GM19043 (cell line): ENCODE data around the gene MOB3B.

Experiments used
- ATAC-seq: cut with Tn5 transposase; IDR thresholded peaks from one replicate; pipeline ENCODE4 v1.9.1; 2021; ENCODE audit warnings: low read depth; ENCODE audit not compliant: unreplicated experiment

Gene MOB3B

GRCh38 chr9:27395484-27395921 lies 134.1 kb downstream of the MOB3B start:
- ATAC-seq: no peak

DNA sequence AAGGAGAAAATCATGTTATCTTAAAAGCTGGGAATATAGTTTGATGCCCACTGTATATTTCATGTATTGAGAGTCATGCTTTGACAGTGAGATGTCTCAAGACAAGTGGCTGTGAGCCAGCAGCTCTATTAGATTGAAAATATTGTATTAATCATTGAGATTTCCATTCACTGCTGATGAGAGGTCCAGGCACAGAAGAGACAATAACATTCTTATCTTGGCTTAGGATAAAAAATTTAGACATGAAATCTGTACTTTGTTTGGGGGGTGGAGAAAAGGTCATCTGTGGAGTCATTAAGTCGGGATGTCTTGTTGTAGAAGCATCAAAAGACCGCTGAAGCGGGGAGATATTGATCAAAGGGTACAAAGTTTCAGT lies 134.8 kb downstream of the MOB3B start:
- ATAC-seq: no peak

DNA sequence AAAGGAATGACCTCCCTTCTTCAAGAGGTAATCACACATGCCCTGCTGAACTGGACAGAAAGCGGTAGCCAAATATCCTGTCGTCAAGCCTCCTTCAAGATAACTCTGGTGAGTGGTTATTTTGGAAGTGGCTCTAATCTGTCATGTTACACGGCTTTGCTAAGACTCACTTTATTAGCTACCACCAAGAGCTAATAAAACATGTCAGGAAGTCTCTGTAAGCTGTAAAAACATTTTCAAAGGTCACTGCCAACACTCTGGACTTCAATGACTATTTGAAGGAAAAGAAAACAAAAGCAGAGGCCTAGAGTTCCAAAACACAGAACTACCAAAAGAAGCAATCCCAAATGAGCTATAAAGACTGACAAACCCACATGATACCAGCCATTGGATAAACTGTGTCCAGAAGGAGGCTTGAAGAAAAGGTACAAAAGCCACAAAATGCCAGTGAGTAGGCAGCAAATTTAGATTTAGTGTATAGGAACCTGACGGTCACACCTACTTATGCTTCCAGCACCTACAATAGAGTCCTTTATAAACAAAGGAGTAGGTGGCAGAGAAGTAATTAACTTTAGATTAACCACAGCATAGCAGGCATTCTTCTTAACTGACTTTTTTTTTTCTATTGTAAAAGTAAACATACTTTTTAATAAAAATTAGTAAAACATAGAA lies 135.3 kb downstream of the MOB3B start:
- ATAC-seq: no peak

DNA sequence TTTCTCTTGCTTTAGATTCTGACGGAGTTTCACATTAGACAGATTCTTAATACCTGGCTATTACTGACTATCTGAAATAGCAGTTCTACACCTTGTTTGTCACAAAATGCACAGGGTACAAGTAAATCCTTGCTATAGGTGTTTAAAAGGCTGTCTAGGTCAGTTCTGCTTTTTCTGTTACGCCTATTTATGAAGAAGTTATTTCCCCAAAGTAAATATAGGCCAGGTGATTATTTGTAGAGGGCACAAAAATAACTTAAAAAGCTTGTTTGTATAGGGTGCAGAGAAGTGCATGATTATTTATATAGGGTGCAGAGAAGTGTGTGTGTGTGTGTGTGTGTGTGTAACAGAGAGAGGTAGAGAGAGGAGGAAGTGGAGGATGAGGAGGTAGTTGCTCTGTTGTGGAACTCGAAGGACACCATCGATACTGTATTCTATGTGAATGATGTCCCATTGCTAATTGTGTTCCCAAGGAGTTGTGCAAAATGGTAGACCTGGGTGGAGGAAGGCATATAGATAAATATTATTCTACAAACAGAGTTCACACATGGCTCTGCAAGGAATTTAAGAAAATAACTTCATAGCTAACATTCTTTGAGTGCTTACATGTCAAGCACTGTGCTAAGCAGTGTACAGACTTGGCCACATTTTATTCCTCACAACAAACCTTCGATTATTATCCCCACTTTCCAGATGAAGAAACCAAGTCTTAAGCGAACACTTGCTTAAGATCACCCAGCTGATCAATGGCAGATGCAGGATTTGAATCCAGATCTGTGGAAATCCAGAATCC lies 136.4 kb downstream of the MOB3B start:
- no peak for ATAC-seq

DNA sequence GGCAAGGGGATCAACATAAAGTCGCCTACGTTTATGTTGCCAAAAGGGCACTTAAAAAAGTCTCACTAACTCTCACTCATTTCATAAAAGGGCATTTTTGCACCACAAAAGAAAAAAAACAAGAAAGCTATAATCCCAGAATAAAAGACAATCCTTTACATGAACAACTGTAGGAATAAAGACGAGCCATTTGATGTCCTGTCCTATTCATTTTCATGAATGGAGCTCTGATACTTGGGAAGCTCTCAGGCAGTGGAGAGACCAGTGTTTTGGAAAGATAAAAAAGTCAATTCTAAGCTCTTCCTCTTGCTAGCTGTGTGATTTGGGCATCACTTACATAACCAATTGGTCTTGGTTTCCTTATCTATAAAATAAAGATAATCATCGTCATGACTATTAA lies 137.2 kb downstream of the MOB3B start:
- ATAC-seq: no peak

- no peak for ATAC-seq
Observed at GRCh38 chr9:27391040-27391895, 138.3 kb downstream of the MOB3B start.

DNA sequence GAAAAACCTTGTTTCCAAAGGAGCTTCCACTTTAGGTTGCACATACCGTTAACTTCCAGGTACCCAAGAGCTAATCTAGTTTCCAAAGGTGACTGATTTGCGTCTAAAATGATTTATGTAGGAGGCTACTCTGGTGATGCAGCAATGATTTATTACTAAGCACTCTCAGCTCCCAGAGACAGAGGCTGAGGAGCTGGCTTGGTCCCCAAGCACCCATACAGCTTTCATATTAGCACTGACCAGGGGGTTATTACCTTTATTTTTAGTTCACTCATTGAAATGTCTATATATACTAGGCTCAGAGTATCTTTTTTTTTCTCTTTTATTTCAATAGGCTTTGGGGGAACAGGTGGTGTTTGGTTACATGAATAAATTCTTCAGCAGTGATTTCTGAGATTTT lies 141.5 kb downstream of the MOB3B start:
- ATAC-seq: no peak

GRCh38 chr9:27387722-27388121 lies 141.9 kb downstream of the MOB3B start:
- no peak for ATAC-seq

GRCh38 chr9:27386571-27387091 lies 143.0 kb downstream of the MOB3B start:
- ATAC-seq: no peak

GRCh38 chr9:27385606-27386322 lies 143.8 kb downstream of the MOB3B start:
- no peak for ATAC-seq

DNA sequence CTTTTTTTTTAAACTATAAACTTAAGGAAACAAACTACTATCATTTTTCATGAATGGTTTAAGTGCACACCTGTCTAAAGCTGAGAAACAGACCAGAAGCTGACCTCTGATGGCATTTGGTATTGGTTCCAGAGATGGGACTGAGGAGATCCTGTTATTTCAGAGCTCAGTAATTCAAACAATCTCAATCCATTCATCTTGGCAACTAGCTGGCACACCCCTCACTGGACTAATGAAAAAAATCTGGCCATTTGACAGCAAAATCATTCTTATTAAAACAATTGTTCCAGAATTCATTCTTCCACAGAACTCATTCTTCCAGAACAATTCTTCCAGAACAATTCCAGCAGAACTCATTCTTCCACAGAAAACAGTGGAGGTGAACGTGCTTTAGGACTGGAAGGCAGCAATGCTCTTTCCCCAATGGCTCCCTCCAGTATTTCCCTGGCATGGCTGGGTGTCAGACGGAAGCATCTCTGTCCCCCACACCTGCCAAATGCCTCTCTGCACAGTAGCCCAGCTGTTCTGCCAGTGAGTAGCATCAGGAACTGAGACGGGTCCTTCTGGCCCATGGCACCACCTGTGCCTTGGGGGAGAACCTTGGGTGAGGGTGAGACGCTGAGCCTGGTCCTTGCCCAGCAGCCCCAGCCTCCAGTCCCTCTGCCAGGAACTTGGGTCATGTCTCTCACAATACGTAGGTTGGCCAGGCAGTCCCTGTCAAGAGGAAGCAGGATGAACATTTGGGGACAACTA lies 145.2 kb downstream of the MOB3B start:
- no peak for ATAC-seq

- no peak for ATAC-seq
Observed at GRCh38 chr9:27383524-27383923, 146.1 kb downstream of the MOB3B start.

GRCh38 chr9:27382975-27383374 lies 146.6 kb downstream of the MOB3B start:
- ATAC-seq: no peak

GRCh38 chr9:27382308-27382707 lies 147.3 kb downstream of the MOB3B start:
- ATAC-seq: no peak

GRCh38 chr9:27379311-27380251 lies 150.0 kb downstream of the MOB3B start:
- peak; percentile 28 for ATAC-seq

DNA sequence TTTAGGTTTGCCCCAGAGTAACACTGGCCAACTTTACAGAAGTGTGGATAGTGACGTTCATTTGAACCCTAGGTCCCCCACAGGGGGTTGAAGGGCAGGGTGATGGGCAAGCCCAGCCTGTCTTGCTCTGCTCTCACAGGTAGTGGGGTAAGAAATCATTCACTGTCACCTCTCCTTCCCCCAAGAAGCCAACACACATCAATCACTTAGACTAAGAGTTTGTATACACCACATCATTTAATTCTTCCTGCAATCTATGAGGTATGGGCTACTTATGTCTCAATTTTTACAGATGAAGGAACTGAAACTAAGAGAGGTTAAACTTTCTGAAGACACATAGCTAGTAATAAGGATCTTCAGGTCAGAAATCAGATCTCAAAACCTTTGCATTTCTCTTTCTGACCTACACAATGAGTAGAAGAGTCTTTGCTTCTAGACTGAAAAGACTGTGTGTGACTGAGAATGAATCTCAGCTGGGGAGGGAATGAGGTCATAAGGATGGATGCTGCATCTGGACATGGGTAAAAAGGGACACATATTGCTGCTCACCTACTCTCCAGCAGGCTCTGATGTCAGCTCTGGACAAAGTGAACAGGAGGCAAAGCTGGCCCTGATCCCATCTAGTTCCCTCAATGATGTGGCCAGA lies 151.7 kb downstream of the MOB3B start:
- ATAC-seq: peak; percentile 73

DNA sequence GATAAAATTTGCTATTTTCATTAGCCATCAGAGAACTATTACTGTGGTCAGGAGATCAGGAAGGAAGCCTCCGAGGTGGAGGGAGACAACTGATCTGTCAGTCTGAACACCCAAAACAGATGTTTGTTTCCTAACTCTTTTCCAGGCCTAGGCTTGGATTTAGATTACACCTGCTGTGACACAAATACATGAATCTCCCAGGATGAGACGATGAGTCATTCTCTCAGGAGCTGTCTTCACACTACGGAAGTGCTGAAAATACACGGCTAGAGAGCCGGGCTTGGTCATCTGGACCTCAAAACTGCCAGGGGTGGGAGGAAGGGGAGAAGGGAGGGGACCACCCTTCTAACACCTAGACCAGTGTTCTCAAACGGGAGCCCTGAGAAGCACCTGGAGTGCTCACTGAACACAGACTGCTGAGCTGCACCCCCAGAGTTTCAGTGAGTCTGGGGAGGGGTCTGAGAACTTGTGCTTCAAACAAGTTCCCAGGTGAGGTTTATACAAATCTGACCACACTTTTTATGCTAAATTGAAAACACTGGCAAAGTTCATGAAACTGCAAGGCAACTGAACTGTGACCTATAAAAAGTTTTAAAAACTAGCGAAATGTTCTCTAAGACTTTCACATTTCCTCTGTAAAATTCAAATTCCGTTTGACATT lies 152.3 kb downstream of the MOB3B start:
- ATAC-seq: peak; percentile 25

- no peak for ATAC-seq
Observed at GRCh38 chr9:27373851-27374250, 155.8 kb downstream of the MOB3B start.
